T-helper 2 cell treated with Interferon-gamma antibody and Interleukin-4, amounts not matched to agents 100 ng/mL and 5 ng/mL, for 36 hours (primary cell): Measurements from ENCODE around the gene DAND5. TPM values are rescaled to one million over a fixed set of nuclear protein-coding genes. Genes with fewer than 3 reads are reported as not detected.

ENCODE experiments used
- intact Hi-C: fragments of 100-400 bp; cut with micrococcal nuclease; formaldehyde crosslinking; loops from one replicate; pipeline ENCODE4 v1.15.1; 2023
- total RNA-seq: library from RNA; stranded (reverse); gene quantifications from 2 replicates; pipeline ENCODE4 v1.2.3, GENCODE V29; 2022

DAND5 gene
- total RNA-seq, 1 donor from 2014 or later, result not detected

GRCh38 chr19:13020002-13020414, 50.6 kb downstream of the DAND5 start:
- intact Hi-C loops, result no loop called here

GRCh38 chr19:13022111-13022858, 52.9 kb downstream of the DAND5 start:
- intact Hi-C loops, result no loop called here

GRCh38 chr19:13022859-13023636, 53.7 kb downstream of the DAND5 start:
- intact Hi-C loops, result no loop called here

- intact Hi-C loops, result no loop called here
These were observed 54.3 kb downstream of the DAND5 start for GRCh38 chr19:13023656-13024055.

Other genes starting within 250 kb of the DAND5 start
- 82.2 and 84.3 TPM in 2 replicates for gene TNPO2, start 245.6 kb upstream of the DAND5 start, total RNA-seq
- 176 and 181 TPM in 2 replicates for gene TRIR, start 234.9 kb upstream of the DAND5 start, total RNA-seq
- 61.5 and 68.5 TPM in 2 replicates for gene GET3, start 232.1 kb upstream of the DAND5 start, total RNA-seq
- gene BEST2, start 217.8 kb upstream of the DAND5 start, total RNA-seq, result not detected in 2 replicates
- 12.0 and 14.6 TPM in 2 replicates for gene HOOK2, start 194.0 kb upstream of the DAND5 start, total RNA-seq
- gene JUNB, start 178.1 kb upstream of the DAND5 start, total RNA-seq, result 101 and 105 TPM in 2 replicates
- gene PRDX2, start 167.8 kb upstream of the DAND5 start, total RNA-seq, result 278 and 282 TPM in 2 replicates
- gene THSD8, start 167.5 kb upstream of the DAND5 start, total RNA-seq, result 26.6 and 29.4 TPM in 2 replicates
- 33.9 and 35.1 TPM in 2 replicates for gene RNASEH2A, start 163.0 kb upstream of the DAND5 start, total RNA-seq
- gene RTBDN, start 135.0 kb upstream of the DAND5 start, total RNA-seq, result not detected in 2 replicates
- gene MAST1, start 131.1 kb upstream of the DAND5 start, total RNA-seq, result 0.73 and 1.0 TPM in 2 replicates
- gene DNASE2, start 88.1 kb upstream of the DAND5 start, total RNA-seq, result 22.6 and 22.7 TPM in 2 replicates
- gene KLF1, start 82.4 kb upstream of the DAND5 start, total RNA-seq, result 0.11 and 0.32 TPM in 2 replicates
- 40.9 and 43.2 TPM in 2 replicates for gene GCDH, start 78.4 kb upstream of the DAND5 start, total RNA-seq
- gene SYCE2, start 50.3 kb upstream of the DAND5 start, total RNA-seq, result 2.5 and 3.8 TPM in 2 replicates
- 100 TPM in 2 replicates for gene FARSA, start 35.9 kb upstream of the DAND5 start, total RNA-seq
- 1,104 and 1,112 TPM in 2 replicates for gene CALR, start 31.0 kb upstream of the DAND5 start, total RNA-seq
- gene RAD23A, start 23.7 kb upstream of the DAND5 start, total RNA-seq, result 115 and 119 TPM in 2 replicates
- 17.6 and 19.6 TPM in 2 replicates for gene GADD45GIP1, start 12.4 kb upstream of the DAND5 start, total RNA-seq
- 0.91 and 1.3 TPM in 2 replicates for gene NFIX, start 25.9 kb downstream of the DAND5 start, total RNA-seq
- 7.0 and 8.8 TPM in 2 replicates for gene LYL1, start 133.3 kb downstream of the DAND5 start, total RNA-seq
- gene TRMT1, start 147.2 kb downstream of the DAND5 start, total RNA-seq, result 68.0 TPM in 2 replicates
- 77.4 and 81.8 TPM in 2 replicates for gene NACC1, start 148.7 kb downstream of the DAND5 start, total RNA-seq
- 56.2 and 56.6 TPM in 2 replicates for gene STX10, start 180.8 kb downstream of the DAND5 start, total RNA-seq
- 179 and 188 TPM in 2 replicates for gene IER2, start 180.8 kb downstream of the DAND5 start, total RNA-seq